ENCODE measurements around the gene HCN1. TPM values are rescaled to one million over a fixed set of nuclear protein-coding genes. Genes with fewer than 3 reads are reported as not detected.

Gene HCN1
- total and polyA plus RNA-seq, 7 donors, result under 0.01 to 0.71 (median 0.15) TPM; not detected in 1

DNA sequence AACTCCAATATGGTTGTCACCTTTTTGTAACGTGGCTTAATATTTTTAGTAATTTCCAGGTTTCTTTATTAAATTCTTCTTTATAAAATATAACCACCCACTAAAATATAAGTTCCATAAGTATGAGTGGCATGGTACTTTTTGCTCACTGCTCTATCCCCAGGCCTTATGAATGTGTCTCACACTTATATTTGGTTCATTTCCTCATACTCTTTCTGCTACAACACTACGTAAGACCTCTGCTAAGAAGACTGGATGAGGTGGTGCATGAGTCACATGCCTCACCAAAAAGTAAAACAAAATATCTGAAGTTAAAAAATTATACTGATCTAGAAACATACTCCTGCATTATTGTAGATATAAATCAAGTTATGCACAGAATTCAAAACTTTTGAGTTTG lies 400.9 kb downstream of the HCN1 start:
- TF ChIP-seq POLR2A (IDR thresholded peaks at IDR 0.05) (no peak), CTCF (IDR thresholded peaks at IDR 0.05) (no peak), POLR2AphosphoS5 (IDR thresholded peaks at IDR 0.05) (no peak), EP300 (IDR thresholded peaks at IDR 0.05) (no peak)

DNA sequence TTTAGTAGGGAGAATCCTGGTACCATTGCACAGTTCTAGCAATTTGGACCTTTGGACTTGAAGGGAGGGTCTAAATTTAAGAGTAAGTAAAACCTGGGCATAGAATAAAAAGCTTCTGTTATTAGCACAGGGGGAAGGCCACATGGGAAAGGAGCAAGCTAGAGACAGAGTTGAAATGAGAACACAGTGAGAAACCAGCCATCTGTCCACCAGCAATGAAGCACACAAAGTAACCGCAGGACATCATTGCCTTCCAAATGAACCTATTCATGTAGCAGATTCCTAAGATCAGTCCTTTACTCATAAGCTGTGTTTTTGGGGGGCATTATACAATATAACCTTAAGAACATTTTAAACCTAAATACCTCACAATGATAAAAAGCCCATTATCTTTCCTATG lies 407.4 kb downstream of the HCN1 start:
- Histone ChIP-seq H3K9me3 (no peaks in the 10 kb centered on the region), H3K4me1 (no peaks in the 10 kb centered on the region), H3K4me3 (no peak overlapping the region), H3K27me3 (no peaks in the 10 kb centered on the region), H3K36me3 (no peaks in the 10 kb centered on the region), H3K27ac (no peak overlapping the region)
- no peak for DNase-seq
- intact Hi-C loops (cut with DNase I), result no loop called here
- 89 to 97% methylated on average over 1 of the region's 1 CpG for WGBS, 2 donors
- TF ChIP-seq POLR2A (IDR thresholded peaks at IDR 0.05) (no peak), POLR2AphosphoS5 (IDR thresholded peaks at IDR 0.05) (no peak), EP300 (IDR thresholded peaks at IDR 0.05) (no peak)

More for the DNA sequence above, 400.9 kb downstream of the HCN1 start:
- no peak overlapping the region for H3K4me3 ChIP-seq
- no peaks in the 10 kb centered on the region for H3K9me3 ChIP-seq
- no peaks in the 10 kb centered on the region for H3K4me1 ChIP-seq
- no peaks in the 10 kb centered on the region for H3K36me3 ChIP-seq
- no peak for DNase-seq
- intact Hi-C loops (cut with DNase I), result no loop called here
- WGBS, 2 donors, result 94 to 97% methylated on average over 2 of the region's 2 CpGs
- no peak overlapping the region for H3K27ac ChIP-seq
- H3K27me3 ChIP-seq, result no peaks in the 10 kb centered on the region

DNA sequence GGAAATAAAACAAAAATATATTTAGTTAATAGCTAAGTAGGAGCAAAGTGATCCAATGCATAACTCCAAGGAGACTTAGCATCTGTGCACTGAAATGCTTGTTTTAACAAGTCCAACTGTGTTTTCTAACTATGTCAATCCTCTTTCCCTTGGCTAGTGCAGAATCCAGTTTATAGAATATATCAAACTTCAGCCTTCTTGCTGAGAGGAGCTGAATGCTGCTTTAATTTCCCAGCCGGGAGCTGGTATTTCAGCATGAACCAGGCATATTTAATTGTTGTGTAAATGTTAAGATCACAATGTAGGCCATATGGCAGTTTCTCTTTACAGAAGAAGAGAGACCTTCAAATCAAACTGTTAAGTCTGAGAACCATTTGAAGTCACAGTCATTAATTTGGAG lies 411.7 kb downstream of the HCN1 start:
- intact Hi-C loops (cut with DNase I), result no loop called here
- no peak overlapping the region for H3K27ac ChIP-seq
- no peaks in the 10 kb centered on the region for H3K36me3 ChIP-seq
- H3K4me1 ChIP-seq, result no peaks in the 10 kb centered on the region
- DNase-seq, result no peak
- TF ChIP-seq EP300 (IDR thresholded peaks at IDR 0.05) (no peak), CTCF (IDR thresholded peaks at IDR 0.05) (no peak), POLR2A (IDR thresholded peaks at IDR 0.05) (no peak), POLR2AphosphoS5 (IDR thresholded peaks at IDR 0.05) (no peak)
- H3K27me3 ChIP-seq, result no peaks in the 10 kb centered on the region
- no peak overlapping the region for H3K4me3 ChIP-seq
- 82 to 89% methylated on average over 1 of the region's 1 CpG for WGBS, 2 donors
- H3K9me3 ChIP-seq, result no peaks in the 10 kb centered on the region

- TF ChIP-seq POLR2A (IDR thresholded peaks at IDR 0.05) (no peak), POLR2AphosphoS5 (IDR thresholded peaks at IDR 0.05) (no peak), CTCF (IDR thresholded peaks at IDR 0.05) (no peak), EP300 (IDR thresholded peaks at IDR 0.05) (no peak)
- H3K27me3 ChIP-seq, result no peaks in the 10 kb centered on the region
- intact Hi-C loops (cut with DNase I), result no loop called here
- no peaks in the 10 kb centered on the region for H3K36me3 ChIP-seq
- 47 to 61% methylated on average over 2 of the region's 2 CpGs for WGBS, 2 donors
- DNase-seq, result no peak
- H3K4me3 ChIP-seq, result no peak overlapping the region
- H3K4me1 ChIP-seq, result no peaks in the 10 kb centered on the region
- no peaks in the 10 kb centered on the region for H3K9me3 ChIP-seq
- no peak overlapping the region for H3K27ac ChIP-seq
Measured at GRCh38 chr5:45281081-45281480, 415.1 kb downstream of the HCN1 start.

- TF ChIP-seq EP300 (IDR thresholded peaks at IDR 0.05), result no peak
- no peak for TF ChIP-seq POLR2A (IDR thresholded peaks at IDR 0.05)
- TF ChIP-seq POLR2AphosphoS5 (IDR thresholded peaks at IDR 0.05), result no peak
- no peak overlapping the region for H3K4me3 ChIP-seq
- H3K9me3 ChIP-seq, result no peaks in the 10 kb centered on the region
- no peak overlapping the region for H3K27ac ChIP-seq
- DNase-seq, result no peak
- WGBS, 2 donors, result 11 to 23% methylated on average over 1 of the region's 1 CpG
- intact Hi-C loops (cut with DNase I), result no loop called here
- H3K4me1 ChIP-seq, result no peaks in the 10 kb centered on the region
- H3K27me3 ChIP-seq, result no peaks in the 10 kb centered on the region
- H3K36me3 ChIP-seq, result no peaks in the 10 kb centered on the region
Measured at GRCh38 chr5:45279109-45279508, 417.1 kb downstream of the HCN1 start.

DNA sequence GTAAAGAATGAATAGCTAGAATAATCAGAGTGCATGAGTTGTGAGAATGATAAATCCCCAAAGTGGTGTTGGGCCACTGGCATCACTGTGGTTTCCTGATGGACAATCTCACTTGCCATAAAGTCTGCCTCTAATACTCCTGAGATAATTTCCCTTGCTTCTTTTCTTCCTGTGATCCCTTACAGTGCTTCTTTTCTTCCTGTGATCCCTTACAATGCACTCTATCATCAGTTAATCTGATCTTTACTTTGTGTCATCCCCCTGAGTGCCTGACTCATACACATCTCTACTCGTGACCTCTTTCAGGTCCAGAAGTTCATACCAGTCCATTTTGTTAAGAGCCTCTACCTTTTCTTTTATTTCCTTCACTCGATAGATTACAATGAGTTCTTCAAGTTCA lies 418.3 kb downstream of the HCN1 start:
- Histone ChIP-seq H3K36me3 (no peaks in the 10 kb centered on the region), H3K9me3 (no peaks in the 10 kb centered on the region), H3K27ac (no peak overlapping the region), H3K4me1 (no peaks in the 10 kb centered on the region), H3K27me3 (no peaks in the 10 kb centered on the region), H3K4me3 (no peak overlapping the region)
- no peak for DNase-seq
- 79 to 86% methylated on average over 2 of the region's 2 CpGs for WGBS, 2 donors
- TF ChIP-seq CTCF (IDR thresholded peaks at IDR 0.05) (no peak), POLR2A (IDR thresholded peaks at IDR 0.05) (no peak), EP300 (IDR thresholded peaks at IDR 0.05) (no peak), POLR2AphosphoS5 (IDR thresholded peaks at IDR 0.05) (no peak)
- intact Hi-C loops (cut with DNase I), result no loop called here

Data from sigmoid colon (tissue), 7 donors.